ENCODE measurements around the gene DDR2.

The DDR2 gene

DNA sequence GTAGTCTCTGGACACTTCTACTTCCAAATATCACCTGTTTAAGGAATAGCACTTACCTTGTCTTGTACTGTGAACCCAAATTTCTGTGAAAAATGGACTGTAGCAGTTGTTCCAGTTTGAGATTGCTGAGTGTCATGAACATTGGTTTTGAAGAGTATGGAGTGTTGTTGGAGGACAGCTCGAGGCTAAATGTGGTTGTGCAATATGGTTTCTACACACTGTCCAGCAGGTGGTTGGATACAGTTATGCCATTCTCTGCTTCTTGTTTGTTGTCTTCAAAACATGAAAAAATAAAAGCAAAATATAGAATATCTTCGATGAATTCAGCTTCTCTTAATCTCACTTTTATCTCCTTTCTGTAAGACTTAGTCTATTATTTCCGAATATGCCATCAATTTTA is 67.1 kb downstream of the DDR2 start:
- DNase-seq (ENCODE audit: low read depth in 3 of 3): no peak

DNA sequence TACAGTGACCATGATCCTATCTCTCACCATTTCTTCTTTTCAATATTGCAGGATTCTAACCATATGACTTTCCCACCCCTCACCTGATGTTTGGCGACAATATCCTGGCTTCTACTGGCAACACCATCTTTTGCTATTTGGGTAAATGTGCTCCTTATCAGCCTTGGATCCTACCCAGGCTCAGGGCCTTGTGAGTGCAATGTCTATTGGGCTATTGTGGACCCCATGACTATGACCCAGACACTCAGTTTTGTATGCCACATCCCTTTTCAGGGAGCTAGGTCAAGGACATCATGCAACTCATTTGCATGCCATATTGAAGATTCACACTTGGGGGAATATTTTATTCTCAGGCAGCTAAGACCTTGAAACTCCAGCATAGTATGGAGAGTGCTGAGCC is 67.9 kb downstream of the DDR2 start:
- no peak for DNase-seq (ENCODE audit: low read depth in 3 of 3)

DNA sequence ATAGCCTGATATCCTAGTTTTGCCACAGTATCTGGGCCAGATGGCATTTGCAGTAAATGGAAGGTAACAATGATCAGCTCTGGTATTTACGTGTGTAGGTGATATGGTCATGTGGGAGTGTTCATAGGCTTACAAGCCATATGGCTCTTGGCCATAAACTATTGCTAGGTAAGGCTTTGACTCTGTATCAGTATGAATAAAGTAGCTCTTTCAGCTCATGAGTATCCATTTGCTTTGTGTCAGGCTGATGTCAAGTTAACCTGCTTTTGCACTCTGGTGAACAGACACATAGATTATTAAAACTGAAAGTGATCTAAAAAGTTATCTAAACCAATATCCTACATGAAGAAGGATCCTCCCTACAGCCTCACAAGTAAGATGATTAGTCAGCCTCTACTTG is 69.0 kb downstream of the DDR2 start:
- no peak for DNase-seq (ENCODE audit: low read depth in 3 of 3)

DNA sequence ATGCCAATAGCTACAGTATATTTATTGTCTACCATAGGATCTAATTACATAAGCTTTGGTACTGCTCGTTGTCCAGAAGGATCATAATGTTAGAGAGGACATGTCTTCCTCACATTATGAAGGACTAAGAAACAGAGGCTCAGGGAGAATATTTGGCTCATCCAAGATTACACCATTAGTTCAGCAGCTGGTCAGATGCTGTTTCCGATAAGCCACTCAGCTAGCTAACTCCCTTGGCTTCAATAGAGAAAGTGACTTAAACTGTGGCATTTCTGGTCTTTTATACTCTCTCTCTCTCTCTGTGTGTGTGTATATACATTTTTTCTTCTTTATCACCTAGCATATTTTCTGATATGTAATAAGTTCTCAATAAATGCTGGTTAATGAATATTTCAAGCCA is 70.4 kb downstream of the DDR2 start:
- no peak for DNase-seq (ENCODE audit: low read depth in 3 of 3)

DNA sequence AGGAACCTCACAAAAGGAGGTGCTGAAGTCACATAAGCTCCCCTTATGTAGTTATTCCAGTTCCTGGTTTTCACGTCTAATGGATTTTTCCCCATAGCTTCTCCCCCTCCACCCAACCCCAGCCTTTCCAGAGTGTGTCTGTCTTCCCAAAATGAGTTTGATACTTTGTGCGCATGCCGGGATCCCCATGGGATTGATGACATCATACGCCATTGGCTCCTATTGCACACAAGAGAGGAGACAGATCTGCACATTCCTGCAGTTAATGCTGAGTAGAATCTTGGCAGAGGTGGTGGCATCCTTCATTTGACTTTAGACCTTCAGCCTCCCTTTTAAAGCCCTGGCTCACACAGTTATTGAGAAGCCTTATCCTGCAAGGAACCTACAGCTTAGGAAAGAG is 71.4 kb downstream of the DDR2 start:
- DNase-seq (ENCODE audit: low read depth in 3 of 3): no peak

DNA sequence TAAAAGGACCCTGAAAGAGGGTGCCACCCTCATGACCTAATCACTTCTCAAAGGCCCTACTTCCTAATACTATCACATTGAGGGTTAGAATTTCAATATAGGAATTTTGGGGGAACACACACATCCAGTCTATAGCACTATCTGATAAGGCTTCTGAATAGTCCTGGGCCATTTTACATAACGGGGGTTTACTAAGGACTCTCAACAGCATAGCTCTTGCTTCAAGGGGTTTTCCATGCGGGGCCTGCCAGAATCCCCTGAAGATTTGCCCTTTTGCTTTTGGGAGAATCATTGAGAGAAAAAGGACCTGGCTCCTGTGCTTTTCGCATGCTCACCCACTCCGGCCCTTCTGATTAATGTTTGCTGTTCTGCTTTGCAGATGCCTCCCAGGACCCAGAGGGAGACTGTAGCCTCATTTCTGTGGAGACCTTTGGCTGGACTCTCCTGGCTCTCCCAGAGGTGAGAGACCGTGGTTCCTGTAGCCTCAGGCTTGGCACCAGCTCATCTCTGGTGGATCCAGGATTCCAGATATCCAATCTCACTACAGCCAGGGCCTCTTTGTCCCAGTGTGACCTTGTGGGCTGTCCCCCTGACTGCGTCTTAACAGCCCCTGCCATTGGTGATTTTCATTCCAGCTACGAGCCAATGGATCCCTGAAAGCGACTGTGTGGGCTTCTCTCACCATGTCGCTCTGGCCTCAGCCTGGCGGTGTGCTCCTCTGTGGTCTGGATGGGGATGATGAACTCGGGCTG is 72.6 kb downstream of the DDR2 start:
- DNase-seq (ENCODE audit: low read depth in 3 of 3): no peak

DNA sequence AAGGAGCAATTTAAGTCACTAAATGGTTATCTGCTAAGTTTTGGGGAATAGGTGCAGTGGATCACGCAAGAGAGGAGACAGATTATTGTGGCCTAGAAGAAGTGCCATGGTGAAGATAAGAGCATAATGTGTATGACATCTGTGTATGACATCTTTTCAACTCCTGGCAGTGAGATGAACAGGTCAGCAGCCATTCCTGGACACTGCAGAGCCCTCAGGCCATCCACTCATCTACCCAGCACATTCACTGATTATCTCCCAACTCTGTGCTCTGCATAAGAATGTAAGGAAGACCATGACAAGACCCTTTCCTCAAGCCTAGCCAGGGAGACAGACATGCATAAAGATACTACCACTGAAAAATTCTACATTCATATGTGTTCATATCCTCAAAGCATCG is 73.7 kb downstream of the DDR2 start:
- no peak for DNase-seq (ENCODE audit: low read depth in 3 of 3)

DNA sequence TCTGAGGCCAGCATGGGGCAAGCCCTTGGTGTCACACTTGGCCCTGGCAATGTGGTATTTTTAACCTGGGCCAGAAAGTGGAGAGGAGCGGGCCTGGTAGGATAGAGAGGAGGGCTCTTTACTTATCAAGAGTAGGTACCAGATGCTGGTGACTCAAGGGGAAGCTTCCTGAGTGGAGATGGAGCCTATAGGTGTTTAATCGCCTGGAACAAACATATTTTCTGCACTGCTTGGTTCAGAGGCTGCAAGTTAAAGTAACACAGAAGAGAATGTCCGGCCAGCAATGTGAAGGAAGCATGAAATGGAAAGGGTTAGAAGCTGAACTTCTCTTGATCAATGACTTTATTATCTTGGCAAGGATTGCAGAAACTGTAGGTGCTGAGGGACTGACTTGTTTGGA is 74.3 kb downstream of the DDR2 start:
- DNase-seq (ENCODE audit: low read depth in 3 of 3): no peak

DNA sequence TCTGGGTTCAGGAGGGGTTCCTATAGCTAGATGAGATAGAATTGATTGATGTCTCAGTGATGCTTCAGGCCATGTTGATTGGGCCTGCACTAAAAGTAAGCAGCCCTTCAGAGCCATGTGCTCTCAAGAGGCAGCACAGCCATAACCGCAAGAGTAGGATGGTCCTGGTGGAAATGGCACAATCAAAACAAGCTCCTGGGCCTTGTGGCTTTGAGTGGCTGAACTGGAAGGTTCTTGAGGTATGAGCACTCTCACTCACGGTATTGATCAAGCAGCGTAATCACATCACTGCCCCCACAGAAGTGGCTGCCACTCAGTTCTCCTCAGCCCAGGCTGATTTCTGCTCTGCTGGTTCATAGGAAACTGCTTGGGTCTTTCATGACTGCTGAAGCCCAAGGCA is 76.0 kb downstream of the DDR2 start:
- DNase-seq (ENCODE audit: low read depth in 3 of 3): no peak

DNA sequence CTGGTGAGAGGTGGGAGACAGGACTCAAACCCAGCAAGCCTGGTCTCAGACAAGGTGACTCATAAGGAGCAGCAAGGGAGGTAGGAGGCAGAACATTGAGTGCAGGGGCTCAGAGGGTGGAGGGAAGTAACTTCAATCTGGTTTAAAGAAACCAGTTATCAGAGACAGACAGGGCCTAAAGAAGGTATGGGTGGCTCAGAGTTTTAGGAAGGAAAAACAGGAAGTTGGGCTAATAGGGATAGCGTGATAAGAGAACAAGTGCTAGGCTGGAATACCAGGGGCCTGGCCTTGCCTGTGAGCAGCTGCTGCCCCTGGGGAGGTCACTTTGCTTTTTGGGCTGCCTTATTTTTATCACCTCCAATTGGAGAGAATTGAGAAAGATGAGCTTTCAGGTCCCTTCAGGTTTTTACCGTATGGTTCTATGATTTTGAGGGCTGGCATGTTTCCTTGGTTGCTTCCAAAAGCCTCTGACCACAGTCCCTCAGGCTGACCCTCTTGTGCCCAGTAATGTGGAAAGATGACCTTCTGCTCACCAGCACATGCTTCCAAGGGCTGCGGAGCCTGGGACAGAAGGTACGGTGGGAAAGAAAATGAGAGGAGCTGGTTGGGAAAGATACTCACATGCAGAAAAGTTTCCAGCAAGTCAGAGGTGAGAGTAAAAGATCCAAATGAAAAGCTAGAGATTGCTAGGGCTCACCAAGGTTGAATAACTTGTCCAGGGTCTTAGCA is 77.0 kb downstream of the DDR2 start:
- no peak for DNase-seq (ENCODE audit: low read depth in 3 of 3)

DNA sequence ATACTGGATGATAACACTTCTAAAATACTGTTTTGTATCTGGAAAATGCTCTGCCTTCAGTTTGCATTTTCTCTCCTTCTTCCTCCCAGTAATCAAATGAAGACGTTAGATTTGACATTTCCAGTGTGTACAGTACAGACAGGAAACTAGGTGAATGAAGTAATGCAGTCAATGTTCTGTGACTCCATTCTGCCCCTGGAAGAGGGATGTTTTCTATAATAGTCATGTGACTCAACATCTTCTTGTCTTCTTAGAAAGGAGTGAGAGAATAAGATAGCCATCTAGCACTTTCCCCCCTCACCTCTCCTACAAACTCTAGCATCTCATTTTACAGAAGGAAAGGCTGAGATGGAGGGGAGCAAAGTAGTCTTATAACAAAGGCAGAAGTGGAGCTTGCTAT is 77.6 kb downstream of the DDR2 start:
- DNase-seq (ENCODE audit: low read depth in 3 of 3): no peak

DNA sequence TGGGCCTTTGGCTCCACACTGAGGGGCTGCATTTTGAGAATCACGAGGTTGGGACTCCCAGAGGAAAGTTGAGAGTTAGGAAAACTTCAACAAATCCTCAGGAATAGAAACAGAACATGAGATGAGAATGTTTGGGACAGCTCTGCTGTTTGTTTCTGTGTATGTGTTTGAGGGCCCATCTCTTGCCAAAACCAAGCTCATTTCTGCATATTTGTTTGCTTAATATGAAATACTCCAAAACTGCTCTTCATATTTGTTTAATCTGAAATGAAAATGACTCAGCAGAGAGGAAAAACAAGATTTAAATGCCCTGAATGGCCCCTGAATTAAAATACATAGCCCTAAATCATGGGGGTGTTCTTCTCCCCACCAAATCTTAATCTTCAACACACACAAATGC is 78.1 kb downstream of the DDR2 start:
- no peak for DNase-seq (ENCODE audit: low read depth in 3 of 3)

DNA sequence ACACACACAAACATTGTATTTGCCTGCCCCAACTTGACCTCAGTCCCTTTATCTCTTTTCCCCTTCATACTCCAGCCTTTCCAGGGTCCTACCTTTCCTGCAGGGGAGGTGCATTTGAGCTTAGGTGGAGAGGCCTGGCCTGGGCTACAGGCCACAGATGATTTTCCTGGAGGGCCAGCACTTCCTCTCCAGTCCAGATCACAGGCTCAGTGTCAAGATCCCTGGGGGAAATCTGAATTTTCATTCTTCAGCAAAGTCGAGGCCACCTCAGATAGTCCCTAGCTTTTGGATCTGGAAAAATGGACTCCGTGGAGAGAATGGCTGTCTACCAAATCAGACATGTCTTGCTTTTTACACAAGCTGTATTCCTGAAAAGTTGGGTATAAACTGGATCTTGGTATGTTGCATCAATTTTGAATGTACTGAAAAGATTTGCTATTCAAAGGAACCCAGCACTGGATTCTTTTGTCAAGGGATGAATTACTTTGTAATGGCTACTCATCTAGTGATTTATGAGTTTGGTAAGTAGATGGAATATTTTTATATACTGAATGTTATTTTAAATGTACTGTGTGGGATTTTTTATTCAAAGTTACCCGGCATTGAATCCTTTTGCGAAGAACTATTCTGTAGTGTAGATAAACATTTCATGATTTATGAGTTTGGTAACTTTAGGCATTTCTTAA is 78.7 kb downstream of the DDR2 start:
- no peak for DNase-seq (ENCODE audit: low read depth in 3 of 3)

DNA sequence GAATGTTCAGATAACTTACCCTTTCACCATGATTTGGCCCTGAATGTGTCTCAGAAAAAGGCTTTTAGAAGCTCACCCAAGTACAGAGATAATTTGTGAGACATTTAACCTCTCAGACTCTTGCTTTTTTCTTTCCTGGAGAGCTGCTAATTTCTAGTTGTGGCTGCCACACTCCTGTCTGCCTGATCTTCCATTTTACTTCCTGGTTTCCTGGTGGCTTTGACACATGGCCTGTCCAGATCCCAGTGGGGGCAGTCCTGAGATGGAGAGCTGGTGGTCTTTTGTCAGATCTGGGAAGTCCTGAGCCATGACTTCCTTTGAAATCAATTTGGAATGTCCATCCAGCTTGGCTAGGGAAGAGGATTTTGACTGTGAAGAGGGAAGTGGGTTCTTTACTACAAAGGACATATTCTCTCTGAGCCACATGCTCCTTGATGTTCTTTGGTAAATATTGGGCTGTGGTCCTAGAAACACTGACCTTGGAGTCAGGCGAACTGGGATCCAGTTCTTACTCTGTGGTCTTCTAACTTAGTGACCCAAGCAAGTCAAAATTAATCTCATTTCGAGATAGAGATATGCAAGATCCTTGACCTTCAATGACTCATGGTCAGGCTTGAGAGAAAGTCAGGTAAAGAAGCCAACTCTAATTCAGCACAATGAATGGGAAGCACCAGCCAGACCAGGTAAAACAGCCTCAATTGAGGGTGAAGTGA is 80.2 kb downstream of the DDR2 start:
- no peak for DNase-seq (ENCODE audit: low read depth in 3 of 3)

DNA sequence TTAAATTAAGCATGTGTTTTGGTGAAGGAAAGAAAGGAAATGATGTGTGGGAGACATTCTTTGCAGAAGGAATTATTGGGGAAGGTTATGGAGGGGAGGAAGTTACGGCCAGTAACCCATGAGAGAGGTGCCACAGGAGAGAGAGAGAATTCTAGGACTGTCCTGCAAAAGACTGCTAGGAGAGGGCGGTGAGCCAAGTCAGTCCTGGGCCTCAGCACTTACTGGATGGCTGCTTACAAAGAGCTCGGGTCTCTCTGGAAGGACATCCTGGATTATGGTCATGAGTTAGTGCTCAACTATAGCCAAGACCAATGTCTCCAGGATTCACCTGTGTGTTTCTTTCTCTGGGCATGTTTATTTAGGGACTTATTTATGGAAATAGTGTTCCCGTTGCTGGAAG is 83.9 kb downstream of the DDR2 start:
- DNase-seq (ENCODE audit: low read depth in 3 of 3): no peak

DNA sequence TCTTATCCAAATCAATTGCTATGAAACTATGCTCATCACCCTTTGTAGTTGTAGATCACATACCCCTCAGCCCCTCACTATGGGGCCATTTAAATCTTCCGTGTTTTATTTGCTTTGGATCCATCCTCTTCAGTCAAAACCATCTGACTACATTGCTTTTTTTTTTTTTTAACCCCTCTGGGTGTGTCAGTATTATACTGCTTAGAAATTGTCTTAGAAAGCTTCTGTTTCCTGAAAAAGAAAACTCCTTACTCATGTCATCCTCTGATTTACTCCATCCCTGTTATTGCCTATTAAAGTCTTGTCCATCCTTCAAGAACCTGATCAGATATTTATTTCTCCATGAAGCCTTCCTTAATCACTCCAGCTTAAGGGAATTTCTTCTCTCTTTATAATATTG is 84.3 kb downstream of the DDR2 start:
- DNase-seq (ENCODE audit: low read depth in 3 of 3): no peak

DNA sequence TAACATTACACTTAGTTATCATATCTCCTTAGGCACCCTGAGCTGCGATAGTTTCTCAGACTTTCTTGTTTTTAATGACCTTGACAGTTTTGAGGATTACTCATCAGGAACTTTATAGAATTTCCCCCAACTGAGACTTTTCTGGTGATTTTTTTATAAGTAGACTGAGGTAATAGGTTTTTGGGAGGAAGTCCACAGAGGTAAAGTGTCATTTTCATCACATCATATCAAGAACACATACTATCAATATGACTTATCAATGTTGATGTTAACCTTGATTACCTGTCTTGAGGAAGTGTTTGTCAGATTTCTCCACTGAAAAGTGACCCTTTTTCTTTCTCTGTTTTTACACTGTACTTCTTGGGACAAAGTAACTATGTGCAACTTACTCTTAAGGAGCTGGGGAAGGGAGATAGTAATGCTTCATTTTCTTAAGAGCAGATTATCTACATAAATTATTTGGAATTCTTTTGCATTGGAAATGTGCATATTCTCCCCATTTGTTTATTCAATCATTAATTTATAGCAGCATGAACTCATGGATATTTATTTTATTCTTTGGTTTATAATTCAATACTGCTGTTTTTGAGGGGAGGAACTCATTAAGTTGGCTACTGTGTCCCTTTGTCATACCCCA is 85.4 kb downstream of the DDR2 start:
- DNase-seq (ENCODE audit: low read depth in 3 of 3): no peak

DNA sequence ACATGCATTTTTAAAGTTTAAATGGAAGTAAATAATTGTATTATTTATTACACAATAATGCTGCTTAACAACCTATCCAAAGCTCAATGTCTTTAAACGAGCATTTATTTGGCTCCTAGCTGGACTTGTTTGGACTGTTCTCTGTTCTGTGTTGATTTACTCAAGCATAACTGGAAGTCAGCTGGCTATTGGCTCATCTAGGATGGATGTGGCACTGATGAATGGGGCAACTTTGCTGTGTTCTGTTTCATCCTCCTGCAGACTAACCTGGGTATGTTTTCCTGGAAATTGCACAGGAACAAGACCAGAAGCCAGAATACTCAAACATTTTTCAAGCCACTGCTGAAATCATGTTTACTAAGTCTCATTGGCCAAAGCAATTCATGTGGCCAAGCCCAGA is 87.4 kb downstream of the DDR2 start:
- DNase-seq (ENCODE audit: low read depth in 3 of 3): no peak

DNA sequence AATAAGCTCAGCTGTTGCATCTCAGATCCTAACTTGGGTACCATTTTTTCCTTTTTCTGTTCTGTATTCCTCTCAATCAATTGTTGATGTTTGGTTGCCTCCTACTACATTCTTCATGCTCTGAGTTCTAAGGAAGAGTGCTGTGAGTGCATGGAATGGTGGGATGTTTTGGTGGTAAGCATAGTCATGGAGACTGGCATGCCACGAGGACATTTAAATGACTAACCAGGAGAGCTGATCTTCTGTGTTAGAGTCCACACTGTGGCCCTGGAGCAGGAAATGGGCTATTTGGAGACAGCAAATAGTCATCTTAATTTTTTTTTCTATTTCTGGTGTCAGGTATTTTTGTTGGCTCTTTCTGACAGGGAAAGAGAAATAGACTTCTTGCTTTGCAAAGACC is 88.7 kb downstream of the DDR2 start:
- no peak for DNase-seq (ENCODE audit: low read depth in 3 of 3)

DNA sequence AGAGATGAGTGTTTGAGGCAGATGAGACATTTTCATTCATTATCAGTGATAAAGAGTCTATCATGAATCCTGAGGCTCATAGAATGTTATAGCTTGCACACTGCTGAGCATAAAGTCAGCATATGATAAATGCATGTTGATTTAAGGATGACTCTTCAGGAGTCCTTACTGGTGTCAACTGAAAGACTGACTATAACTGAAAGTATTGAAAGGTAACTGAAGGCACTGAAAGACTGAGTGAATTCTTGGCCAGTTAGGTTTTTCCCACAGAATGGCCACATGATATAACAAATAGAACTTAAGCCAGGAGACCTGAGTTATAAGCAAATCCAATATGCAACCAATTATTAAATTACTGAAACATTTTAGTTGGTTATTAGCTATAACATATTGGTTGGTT is 89.2 kb downstream of the DDR2 start:
- no peak for DNase-seq (ENCODE audit: low read depth in 3 of 3)

DNA sequence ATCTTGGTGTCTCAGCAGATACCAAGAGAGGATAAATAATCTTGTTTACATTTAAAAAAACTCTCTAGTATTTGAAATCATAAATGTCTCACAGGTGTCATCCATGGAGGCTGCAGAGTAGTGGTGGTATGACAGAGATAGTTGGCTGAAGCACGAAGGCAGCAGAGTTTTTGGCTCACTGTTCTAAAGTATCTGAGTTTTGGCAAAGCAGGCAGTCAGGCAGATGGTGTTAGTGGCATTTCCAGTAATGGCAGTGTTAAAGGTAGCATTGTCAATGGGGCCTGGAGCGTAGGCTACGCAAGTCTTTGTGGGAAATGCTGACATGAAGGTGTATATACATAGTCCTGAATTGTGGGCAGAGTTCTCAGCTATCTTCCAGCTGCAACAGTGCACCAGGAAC is 89.8 kb downstream of the DDR2 start:
- DNase-seq (ENCODE audit: low read depth in 3 of 3): no peak

DNA sequence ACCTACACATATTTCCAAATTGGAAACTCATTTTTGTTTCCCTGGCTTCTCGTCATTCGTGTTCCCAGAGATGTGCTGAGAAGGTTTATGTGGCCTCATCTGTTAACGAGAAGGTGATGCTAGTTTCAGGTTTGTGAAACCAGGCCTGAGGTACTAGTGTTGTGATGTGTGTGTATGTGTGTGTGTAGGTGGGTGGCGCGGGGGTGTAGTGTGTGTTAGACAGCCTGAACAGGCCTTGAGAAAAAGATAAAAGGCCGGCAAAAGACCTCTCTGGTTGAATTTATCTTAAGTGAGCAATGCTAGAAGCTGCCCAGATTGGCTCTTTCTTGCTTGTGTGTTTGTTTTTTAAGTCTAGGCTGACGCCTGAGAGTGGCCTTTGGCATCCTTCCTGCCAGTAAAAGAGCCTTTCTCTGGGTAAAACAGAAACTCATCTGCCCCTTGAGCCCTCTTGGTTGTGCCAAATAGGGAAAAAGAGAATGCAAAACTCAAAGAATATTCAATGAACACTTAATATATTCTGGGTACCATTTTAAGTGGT is 92.4 kb downstream of the DDR2 start:
- no peak for DNase-seq (ENCODE audit: low read depth in 3 of 3)
